Calu3 (cell line): ENCODE results near the gene RETN. TPM values are rescaled to one million over a fixed set of nuclear protein-coding genes. Genes with fewer than 3 reads are reported as not detected.

Source experiments
- BruUV-seq: library from RNA; stranded (reverse); fragments of 400-500 nt; replicated peaks from 2 replicates; lab custom pipeline; 2021; lab: Mats Ljungman, UMichigan
- CTCF ChIA-PET: fragments of 300-600 bp; sonication (Branson Sonifier 250); formaldehyde crosslinking; loops from one replicate; lab custom pipeline; 2022; ENCODE audit warnings: antibody characterized with exemption; lab: Charles Lee
- DNase-seq: peaks from one replicate; pipeline ENCODE4 v3.0.0; 2022
- H3K27ac Mint-ChIP-seq: one replicate; pipeline ENCODE4 v1.8.0; 2022; ENCODE audit warnings: mixed read lengths; ENCODE audit not compliant: unreplicated experiment
- H3K27me3 Mint-ChIP-seq: one replicate; pipeline ENCODE4 v1.8.0; 2022; ENCODE audit warnings: mixed read lengths; ENCODE audit not compliant: unreplicated experiment
- H3K36me3 Mint-ChIP-seq: one replicate; pipeline ENCODE4 v1.8.0; 2022; ENCODE audit warnings: mild to moderate bottlenecking, moderate library complexity, mixed read lengths; ENCODE audit not compliant: insufficient read depth, unreplicated experiment
- H3K4me1 Mint-ChIP-seq: one replicate; pipeline ENCODE4 v1.8.0; 2022; ENCODE audit warnings: mild to moderate bottlenecking, low read depth, mixed read lengths; ENCODE audit not compliant: unreplicated experiment
- H3K4me3 Mint-ChIP-seq: one replicate; pipeline ENCODE4 v1.8.0; 2022; ENCODE audit warnings: mild to moderate bottlenecking, low read depth, moderate library complexity, mixed read lengths; ENCODE audit not compliant: unreplicated experiment
- H3K9me3 Mint-ChIP-seq: one replicate; pipeline ENCODE4 v1.8.0; 2022; ENCODE audit warnings: low read depth, mixed read lengths; ENCODE audit not compliant: unreplicated experiment
- intact Hi-C: fragments of 100-400 bp; cut with micrococcal nuclease; formaldehyde crosslinking; loops from one replicate; pipeline ENCODE4 v1.10.0; 2022; ENCODE audit not compliant: unreplicated experiment
- total RNA-seq: library from RNA; stranded (reverse); gene quantifications from 2 replicates; pipeline ENCODE4 v1.2.3, GENCODE V29; 2022
- TF ChIP-seq, protein P1 (sequence below): fragments of 200-600 bp; IDR thresholded peaks from one replicate; pipeline ENCODE4 v1.8.0; 2022; ENCODE audit warnings: antibody characterized with exemption; ENCODE audit not compliant: unreplicated experiment

The RETN gene
- total RNA-seq, 1 experiment from 2014 or later = not detected

DNA sequence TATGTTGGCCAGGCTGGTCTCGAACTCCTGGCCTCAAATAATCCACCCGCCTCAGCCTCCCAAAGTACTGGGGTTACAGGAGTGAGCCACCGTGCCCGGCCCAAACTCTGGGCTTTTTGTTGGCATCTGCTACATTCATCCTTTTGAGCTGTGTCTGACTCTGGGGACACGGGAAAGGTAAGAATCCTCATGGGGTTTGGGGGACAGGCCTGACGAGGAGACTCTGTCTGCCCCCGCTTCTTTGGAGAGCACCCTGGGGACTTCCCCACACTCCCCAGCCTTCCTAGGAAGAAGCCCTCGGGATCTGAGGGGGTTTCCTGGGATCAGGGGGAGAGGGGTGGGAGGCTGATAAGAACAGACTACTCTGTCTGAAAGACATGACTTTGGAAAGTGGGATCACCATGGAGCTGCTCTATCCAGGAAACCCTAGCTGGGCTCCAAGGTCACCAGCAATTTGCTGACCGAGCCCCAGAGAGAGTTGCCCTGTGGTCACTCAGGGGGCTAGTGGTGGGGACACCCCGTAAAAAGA, 41.1 kb downstream of the RETN start:
- intact Hi-C loops = no loop called here
- Mint-ChIP-seq H3K27ac (no peak overlapping the region), H3K4me1 (no peaks in the 10 kb centered on the region), H3K4me3 (no peak overlapping the region), H3K9me3 (no peaks in the 10 kb centered on the region), H3K27me3 (peaks cover 50% of the 10 kb centered on the region), H3K36me3 (no peaks in the 10 kb centered on the region)
- CTCF ChIA-PET = interaction anchor here (0.6 kb wide), 1 partner anchor 142 kb away, joined by 3 read pairs; no protein-coding TSS in a partner anchor
- no TSS peak for BruUV-seq
- TF ChIP-seq, protein P1, sequence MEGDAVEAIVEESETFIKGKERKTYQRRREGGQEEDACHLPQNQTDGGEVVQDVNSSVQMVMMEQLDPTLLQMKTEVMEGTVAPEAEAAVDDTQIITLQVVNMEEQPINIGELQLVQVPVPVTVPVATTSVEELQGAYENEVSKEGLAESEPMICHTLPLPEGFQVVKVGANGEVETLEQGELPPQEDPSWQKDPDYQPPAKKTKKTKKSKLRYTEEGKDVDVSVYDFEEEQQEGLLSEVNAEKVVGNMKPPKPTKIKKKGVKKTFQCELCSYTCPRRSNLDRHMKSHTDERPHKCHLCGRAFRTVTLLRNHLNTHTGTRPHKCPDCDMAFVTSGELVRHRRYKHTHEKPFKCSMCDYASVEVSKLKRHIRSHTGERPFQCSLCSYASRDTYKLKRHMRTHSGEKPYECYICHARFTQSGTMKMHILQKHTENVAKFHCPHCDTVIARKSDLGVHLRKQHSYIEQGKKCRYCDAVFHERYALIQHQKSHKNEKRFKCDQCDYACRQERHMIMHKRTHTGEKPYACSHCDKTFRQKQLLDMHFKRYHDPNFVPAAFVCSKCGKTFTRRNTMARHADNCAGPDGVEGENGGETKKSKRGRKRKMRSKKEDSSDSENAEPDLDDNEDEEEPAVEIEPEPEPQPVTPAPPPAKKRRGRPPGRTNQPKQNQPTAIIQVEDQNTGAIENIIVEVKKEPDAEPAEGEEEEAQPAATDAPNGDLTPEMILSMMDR = no peak
- no peak for DNase-seq

GRCh38 chr19:7710616-7711015, 41.8 kb downstream of the RETN start:
- CTCF ChIA-PET = no interaction called here
- Mint-ChIP-seq H3K27ac (no peak overlapping the region), H3K9me3 (no peaks in the 10 kb centered on the region), H3K36me3 (no peaks in the 10 kb centered on the region), H3K4me3 (no peak overlapping the region), H3K4me1 (no peaks in the 10 kb centered on the region), H3K27me3 (peaks cover 45% of the 10 kb centered on the region)
- no TSS peak for BruUV-seq
- TF ChIP-seq, protein P1 = no peak
- intact Hi-C loops = no loop called here
- no peak for DNase-seq

GRCh38 chr19:7715671-7716070, 46.8 kb downstream of the RETN start:
- H3K27me3 Mint-ChIP-seq = peaks cover 7% of the 10 kb centered on the region
- DNase-seq = no peak
- no peaks in the 10 kb centered on the region for H3K4me1 Mint-ChIP-seq
- CTCF ChIA-PET = no interaction called here
- TF ChIP-seq, protein P1 = no peak
- no peak overlapping the region for H3K4me3 Mint-ChIP-seq
- intact Hi-C loops = no loop called here
- no peaks in the 10 kb centered on the region for H3K9me3 Mint-ChIP-seq
- BruUV-seq = no TSS peak
- no peak overlapping the region for H3K27ac Mint-ChIP-seq
- no peaks in the 10 kb centered on the region for H3K36me3 Mint-ChIP-seq

- intact Hi-C loops = no loop called here
Measured at GRCh38 chr19:7716762-7717161, 47.9 kb downstream of the RETN start.

More at GRCh38 chr19:7716762-7717161, 47.9 kb downstream of the RETN start:
- no TSS peak for BruUV-seq
- DNase-seq = no peak
- H3K36me3 Mint-ChIP-seq = no peaks in the 10 kb centered on the region
- H3K4me1 Mint-ChIP-seq = no peaks in the 10 kb centered on the region
- TF ChIP-seq, protein P1 = no peak
- H3K27me3 Mint-ChIP-seq = no peaks in the 10 kb centered on the region
- CTCF ChIA-PET = no interaction called here
- H3K27ac Mint-ChIP-seq = no peak overlapping the region
- no peaks in the 10 kb centered on the region for H3K9me3 Mint-ChIP-seq
- no peak overlapping the region for H3K4me3 Mint-ChIP-seq
